HG02885 (cell line): ENCODE measurements around the gene ANAPC16.

Experiments
- ATAC-seq: cut with Tn5 transposase; IDR thresholded peaks from one replicate; pipeline ENCODE4 v1.9.1; 2021; ENCODE audit warnings: mild to moderate bottlenecking; ENCODE audit not compliant: unreplicated experiment, poor library complexity

Gene ANAPC16

DNA sequence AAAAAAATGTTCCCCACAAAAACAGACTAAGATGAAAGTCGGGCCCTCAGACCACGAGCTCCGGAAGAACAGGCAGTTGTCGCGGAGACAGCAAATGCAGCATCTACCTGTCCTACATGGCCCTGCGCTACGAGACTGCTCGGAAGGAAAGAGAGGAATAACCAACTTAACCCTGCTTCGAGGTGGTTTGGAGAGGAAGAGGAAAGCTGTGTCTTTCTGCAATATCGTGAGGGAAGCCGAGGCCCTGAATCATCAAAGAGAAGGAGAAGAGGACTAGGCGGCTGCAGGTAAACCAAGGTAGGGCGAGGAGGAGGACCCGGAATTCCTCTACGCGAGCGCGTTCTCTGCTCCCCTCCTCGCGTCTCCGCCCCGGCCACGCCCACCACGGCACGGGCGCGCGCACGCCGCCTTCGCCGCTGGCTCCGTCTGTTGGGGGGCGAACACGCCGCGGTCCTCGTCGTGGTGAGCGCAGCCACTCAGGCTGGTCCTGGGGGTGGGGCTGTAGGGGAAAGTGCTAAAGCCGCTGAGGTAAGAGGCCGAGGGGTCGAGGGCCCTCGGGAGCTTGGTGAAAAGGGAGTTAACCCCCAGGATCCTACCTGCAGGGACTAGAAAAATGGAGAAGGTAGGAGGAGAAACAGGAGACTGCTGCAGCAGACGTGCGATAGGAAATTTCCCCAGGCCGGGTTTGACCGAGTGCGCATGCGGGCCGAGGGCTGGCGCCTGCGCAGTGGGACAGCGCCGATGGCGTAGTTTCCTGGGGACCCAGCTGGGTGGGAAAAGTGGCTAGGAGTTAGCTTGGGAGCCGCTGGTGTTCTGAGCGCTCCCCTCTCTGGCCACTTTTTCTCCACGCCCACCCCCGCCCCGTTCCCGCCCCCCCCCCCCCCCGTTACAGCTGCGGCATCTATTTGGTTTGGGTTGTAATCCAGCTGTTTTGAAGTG, at the start of gene ANAPC16, which contains the start of gene ASCC1:
Gene ANAPC16 (plus strand): TSS at position 402 of the 939 bp plus-strand sequence. CDS start 7,903 bp downstream, outside the sequence.
Gene ASCC1 (minus strand): TSS at position 666 of the 939 bp plus-strand sequence. CDS start 2,978 bp downstream, outside the sequence.
- peak; percentile 87 for ATAC-seq

DNA sequence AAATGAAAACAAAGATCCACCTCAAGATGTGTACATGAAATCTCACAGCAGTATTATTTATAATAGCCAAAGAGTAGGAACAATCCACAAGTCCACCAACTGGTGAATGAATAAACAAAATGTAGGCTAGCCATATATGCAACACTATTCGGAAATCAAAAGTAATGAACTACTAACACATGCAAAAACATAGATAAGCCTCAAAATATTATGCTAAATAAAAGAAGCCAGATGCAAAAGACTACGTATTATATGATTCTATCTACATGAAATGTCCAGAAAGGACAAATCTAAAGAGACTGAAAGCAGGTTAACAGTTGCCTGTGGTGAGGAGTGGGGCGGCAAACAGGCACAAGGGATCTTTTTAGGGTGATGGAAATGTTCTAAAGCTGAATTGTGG, 48.7 kb upstream of the ANAPC16 start:
- ATAC-seq, result no peak

- ATAC-seq, result no peak
These were observed 45.5 kb upstream of the ANAPC16 start for GRCh38 chr10:72170263-72170662.

GRCh38 chr10:72170733-72171132, 45.1 kb upstream of the ANAPC16 start:
- no peak for ATAC-seq

DNA sequence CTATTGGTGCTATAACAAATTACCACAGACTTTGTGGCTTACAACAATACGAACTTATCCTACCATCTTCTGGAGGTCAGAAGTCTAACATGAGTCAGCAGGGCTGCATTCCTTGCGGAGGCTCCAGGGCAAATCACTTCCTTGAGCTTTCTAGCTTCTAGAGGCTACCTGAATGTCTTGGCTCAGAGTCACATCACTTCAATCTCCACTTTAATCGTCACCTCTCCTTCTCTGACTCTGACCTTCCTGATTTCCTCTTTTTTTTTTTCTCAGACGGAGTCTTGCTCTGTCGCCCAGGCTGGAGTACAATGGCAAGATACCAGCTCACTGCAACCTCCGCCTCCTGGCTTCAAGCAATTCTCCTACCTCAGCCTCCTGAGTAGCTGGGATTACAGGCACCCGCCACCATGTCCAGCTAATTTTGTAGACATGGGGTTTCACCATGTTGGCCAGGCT, 44.6 kb upstream of the ANAPC16 start:
- ATAC-seq, result no peak

- ATAC-seq, result no peak
These were observed 42.6 kb upstream of the ANAPC16 start for GRCh38 chr10:72173262-72173618.

DNA sequence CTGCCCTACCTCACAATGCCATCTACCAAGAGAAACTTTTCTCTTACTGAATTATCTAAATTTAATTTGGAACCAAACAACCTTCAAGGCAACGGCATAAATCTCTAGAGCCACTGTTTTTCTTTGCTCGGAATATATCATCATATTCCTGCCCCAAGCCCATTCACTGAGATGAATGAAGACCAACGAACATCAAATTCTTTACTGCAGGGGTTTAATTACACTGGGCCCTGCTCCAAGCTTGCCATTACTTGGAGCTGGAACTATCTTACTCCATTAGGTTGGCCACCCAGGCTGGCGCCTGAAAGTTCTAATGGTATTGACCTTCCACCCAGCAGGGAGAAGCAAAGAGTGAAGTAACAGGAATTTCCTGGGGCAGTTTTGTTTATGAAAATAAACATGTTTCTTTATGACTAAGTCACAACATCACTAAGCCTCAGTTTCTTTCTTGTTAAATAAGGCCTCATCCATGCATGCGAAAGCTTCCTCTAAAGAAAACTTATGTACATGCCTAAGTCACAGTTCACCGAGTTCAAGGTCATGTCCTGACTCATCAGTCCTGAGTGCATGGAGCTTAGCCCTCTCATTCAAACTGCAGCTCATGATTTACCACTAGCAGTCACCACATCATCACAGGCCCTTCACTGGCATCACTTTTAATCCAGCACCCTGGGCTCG, 42.1 kb upstream of the ANAPC16 start:
- peak; percentile 50 for ATAC-seq

DNA sequence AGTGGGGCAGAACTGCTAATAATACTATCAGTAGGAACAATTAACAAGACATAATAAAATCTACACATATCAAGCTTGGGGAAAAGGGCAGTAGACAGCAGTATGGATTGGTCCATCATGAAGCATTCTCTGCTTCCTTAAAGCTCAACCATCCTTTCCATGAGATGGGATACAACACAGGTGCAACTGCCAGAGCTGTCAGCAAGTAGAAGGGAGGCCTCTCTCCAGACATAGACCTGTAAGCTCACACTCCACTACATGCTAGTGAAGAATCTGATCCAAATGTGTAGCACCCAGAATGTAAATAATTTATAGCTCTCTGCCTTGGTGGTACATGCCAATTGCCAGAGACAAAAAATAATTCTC, 41.5 kb upstream of the ANAPC16 start:
- ATAC-seq, result no peak

GRCh38 chr10:72175149-72175548, 40.7 kb upstream of the ANAPC16 start:
- no peak for ATAC-seq

DNA sequence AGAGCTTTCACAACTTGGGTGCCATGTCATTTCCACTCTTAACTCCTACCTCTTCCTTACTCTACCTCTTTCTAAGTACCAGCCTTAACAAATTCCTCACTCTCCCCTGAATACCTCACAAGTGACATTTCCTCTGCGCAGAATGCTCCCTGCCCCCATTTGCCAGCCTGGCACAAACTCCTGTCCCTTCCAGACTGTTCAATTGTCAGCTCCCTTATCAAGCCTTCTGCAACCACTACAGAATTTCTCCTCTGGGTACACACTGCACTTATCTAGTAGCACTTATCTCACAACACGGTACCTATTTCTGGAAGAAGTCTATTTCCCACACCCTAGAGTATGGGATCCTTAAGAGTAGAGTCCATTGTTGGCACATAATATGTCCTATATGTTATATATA, 39.1 kb upstream of the ANAPC16 start:
- ATAC-seq, result no peak

- ATAC-seq, result no peak
These were observed 38.4 kb upstream of the ANAPC16 start for GRCh38 chr10:72177454-72177853.

DNA sequence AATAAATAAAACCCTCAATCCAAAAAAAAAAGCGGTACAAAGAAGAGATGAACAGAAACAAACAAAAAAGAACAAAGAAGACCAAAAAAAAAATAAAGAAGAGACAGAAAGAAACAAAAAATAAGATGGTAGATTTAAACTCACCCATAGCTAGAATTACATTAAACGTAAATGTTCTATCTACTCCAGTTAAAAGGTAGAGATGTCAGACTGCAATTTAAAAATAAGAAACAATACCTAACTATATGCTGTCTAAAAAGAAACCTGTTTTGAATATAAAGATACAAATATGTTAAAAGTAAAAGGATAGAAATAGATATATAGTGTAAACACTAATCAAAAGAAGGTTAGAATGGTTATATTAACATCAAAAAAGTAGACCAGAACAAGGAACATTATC, 31.7 kb upstream of the ANAPC16 start:
- ATAC-seq, result no peak

GRCh38 chr10:72186258-72186981, 29.4 kb upstream of the ANAPC16 start:
- ATAC-seq, result no peak

DNA sequence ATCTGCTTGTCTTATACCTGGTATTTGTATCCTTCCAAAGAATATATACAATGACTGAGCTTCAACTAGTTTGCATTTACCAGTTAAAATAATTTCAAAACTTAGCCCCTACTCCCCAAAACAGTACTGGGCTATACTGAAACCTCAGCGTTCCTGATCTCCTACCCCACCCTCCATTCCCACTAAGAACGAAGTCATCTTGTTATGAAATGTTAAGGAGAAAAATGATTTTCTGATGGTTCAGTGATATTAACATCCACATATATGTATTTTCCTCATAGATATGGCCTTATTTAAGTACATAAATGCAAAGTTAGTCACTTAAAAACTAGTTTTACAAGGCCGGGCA, 28.9 kb upstream of the ANAPC16 start:
- no peak for ATAC-seq

DNA sequence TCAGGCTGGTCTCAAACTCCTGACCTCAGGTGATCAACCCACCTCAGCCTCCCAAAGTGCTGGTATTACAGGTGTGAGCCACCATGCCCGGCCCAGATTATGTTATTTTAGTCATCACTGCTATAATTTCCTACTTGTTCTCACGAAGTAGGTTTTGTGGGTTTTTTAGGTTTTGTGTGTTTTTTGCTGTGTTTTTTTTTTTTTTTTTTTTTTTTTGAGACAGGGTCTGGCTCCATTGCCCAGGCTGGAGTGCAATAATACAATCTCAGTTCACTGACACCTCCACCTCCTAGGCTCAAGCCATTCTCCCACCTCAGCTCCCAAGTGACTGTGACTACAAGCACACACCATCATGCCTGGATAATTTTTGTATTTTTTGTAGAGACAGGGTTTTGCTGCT, 20.9 kb upstream of the ANAPC16 start:
- ATAC-seq, result no peak

- ATAC-seq, result no peak
These were observed 14.9 kb upstream of the ANAPC16 start for GRCh38 chr10:72200883-72201282.

DNA sequence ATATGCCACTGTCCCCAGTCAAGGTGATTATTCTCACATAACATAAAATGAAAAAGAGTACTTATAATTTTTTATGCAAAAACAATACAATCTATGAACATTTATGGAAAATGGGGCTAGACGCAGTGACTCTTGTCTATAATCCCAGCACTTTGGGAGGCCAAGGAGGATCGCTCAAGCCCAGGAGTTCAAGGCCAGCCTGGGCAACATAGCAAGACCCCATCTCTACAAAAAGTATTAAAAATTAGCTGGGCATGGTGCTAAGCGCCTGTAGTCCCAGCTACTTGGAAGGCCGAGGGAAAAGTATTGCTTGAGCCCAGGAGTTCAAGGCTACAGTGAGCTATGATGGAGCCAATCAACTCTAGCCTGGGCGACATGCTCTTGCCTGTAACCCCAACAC, 14.5 kb upstream of the ANAPC16 start:
- ATAC-seq, result no peak

DNA sequence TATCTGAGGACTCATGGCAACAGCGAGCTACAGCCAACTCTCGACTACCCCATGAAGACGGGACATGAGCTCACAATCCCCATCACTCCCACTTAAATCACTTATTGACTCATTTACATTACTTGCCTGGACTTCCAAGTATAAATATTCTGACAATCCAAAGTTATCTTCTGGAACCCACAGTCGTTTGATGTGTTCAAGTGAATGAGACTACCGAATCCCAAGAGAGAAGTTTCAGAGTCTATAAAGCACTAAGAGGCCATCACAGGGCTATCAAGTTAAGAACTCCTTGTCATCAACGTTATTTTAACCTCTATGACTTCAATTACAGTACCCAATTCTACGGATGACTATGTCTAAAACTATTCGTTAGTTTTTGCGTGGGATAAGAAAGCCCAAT, 11.5 kb upstream of the ANAPC16 start:
- no peak for ATAC-seq

- ATAC-seq, result no peak
These were observed 11.1 kb upstream of the ANAPC16 start for GRCh38 chr10:72204724-72205123.

DNA sequence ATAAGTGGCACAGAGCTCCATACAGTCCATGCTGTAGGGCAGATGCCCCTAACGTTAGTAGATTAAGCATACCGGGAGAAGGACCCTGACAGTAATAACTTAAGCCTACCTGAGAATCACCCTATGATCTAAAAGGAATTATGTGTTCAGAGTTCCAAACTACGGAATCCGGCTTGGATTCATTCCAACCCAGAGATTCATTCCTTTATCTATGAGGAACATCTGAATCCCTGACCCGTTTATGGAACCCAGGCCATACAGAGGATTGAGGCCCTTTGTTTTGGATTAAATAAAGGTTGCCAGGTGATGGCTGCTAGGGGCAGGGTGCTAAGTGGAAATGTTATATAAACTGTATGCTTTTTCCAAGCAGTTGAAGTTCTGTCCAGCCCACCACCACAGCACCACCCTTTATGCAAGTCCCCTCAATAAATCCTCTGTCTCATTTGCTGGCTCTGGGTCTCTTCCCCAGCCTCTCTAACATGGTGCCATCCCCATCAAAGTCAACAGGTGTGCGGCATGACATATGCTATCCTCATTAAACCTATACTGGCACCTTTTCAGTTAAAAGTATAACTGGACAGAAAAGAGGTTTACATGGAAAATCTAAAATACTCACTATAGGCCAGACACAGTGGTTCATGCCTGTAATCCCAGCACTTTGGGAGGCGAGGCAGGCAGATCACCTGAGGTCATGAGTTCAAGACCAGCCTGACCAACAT, 9.1 kb upstream of the ANAPC16 start:
- no peak for ATAC-seq
